Bronchial epithelial cell (primary cell): ENCODE data around the gene DALRD3. TPM values are rescaled to one million over a fixed set of nuclear protein-coding genes. Genes with fewer than 3 reads are reported as not detected.

Source experiments
- DNase-seq: peaks from one replicate; pipeline ENCODE4 v3.0.0-alpha.2; 2010; ENCODE audit warnings: low read depth
- FAIRE-seq: peaks from 2 replicates; lab custom pipeline; 2011; peaks lifted over from hg19 to GRCh38; lab: Jason Lieb, UNC
- H3K27me3 ChIP-seq: 2 replicates; pipeline ENCODE4 v1.5.1; 2011; ENCODE audit warnings: low read length; ENCODE audit not compliant: control insufficient read depth, insufficient read depth
- H3K36me3 ChIP-seq: 2 replicates; pipeline ENCODE4 v1.5.1; 2011; ENCODE audit warnings: low read length; ENCODE audit not compliant: control insufficient read depth, insufficient read depth
- H3K4me3 ChIP-seq: 2 replicates; pipeline ENCODE4 v1.5.1; 2011; ENCODE audit warnings: mild to moderate bottlenecking, low read depth, low read length, control low read depth
- CTCF ChIP-seq: IDR thresholded peaks from 2 replicates; pipeline ENCODE4 v1.5.1; 2011; ENCODE audit warnings: mild to moderate bottlenecking, moderate library complexity, low read length, control low read depth, inconsistent platforms; ENCODE audit not compliant: insufficient read depth, severe bottlenecking
- total RNA-seq: library from RNA; depleted of rRNA; stranded (reverse); fragments of >200 nt; gene quantifications from 2 replicates; pipeline ENCODE4 v1.2.1, GENCODE V29; 2014

DALRD3 gene, protein sequence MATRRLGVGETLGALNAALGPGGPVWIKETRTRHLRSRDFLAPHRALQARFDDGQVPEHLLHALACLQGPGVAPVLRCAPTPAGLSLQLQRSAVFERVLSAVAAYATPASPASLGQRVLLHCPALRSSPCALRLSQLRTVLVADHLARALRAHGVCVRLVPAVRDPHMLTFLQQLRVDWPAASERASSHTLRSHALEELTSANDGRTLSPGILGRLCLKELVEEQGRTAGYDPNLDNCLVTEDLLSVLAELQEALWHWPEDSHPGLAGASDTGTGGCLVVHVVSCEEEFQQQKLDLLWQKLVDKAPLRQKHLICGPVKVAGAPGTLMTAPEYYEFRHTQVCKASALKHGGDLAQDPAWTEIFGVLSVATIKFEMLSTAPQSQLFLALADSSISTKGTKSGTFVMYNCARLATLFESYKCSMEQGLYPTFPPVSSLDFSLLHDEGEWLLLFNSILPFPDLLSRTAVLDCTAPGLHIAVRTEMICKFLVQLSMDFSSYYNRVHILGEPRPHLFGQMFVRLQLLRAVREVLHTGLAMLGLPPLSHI
- 34.2 and 44.0 TPM in 2 replicates for total RNA-seq

DNA sequence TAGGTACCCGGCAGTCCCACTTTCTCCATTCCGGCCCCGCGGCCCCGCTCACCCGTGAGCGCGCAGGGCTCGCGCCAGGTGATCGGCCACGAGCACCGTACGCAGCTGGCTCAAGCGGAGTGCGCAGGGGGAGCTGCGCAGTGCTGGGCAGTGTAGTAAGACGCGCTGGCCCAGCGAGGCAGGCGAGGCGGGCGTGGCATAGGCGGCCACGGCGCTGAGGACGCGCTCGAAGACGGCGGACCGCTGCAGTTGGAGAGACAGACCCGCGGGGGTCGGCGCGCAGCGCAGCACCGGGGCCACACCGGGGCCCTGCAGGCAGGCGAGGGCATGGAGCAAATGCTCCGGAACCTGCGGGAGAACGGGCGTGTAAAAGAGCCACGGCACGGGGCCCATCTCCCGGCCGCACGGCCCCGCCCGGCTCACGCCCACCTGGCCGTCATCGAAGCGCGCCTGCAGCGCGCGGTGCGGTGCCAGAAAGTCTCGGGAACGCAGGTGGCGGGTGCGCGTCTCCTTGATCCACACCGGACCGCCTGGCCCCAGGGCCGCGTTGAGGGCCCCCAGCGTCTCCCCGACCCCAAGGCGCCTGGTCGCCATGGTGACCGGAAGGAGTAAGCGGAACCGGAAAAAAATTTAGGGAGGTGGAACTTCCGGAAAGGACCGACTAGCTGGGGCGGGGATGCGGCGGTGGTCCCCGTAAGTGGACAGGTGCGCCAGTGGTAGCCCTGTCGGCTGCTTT, at the start of gene DALRD3:
DALRD3 (minus strand) TSS at position 610 of the 736 bp plus-strand sequence; CDS start at position 594, 16 bp downstream.
- FAIRE-seq (no peak), DNase-seq (peak; percentile 39)
- Histone ChIP-seq H3K27me3 (no peaks in the 10 kb centered on the region), H3K36me3 (peaks cover 25% of the 10 kb centered on the region), H3K4me3 (peak within 1 kb of the TSS; percentile 79)
- no peak for TF ChIP-seq CTCF

- Histone ChIP-seq H3K27me3 (no peaks in the 10 kb centered on the region), H3K4me3 (no peak overlapping the region), H3K36me3 (peaks cover 18% of the 10 kb centered on the region)
- FAIRE-seq (no peak), DNase-seq (no peak)
- TF ChIP-seq CTCF = no peak
These were observed 39.6 kb upstream of the DALRD3 start for GRCh38 chr3:49058011-49058410.

- no peak for FAIRE-seq
- H3K4me3 ChIP-seq = no peak overlapping the region
- DNase-seq = no peak
- no peaks in the 10 kb centered on the region for H3K27me3 ChIP-seq
- TF ChIP-seq CTCF = no peak
- H3K36me3 ChIP-seq = peaks cover 19% of the 10 kb centered on the region
These were observed 38.9 kb upstream of the DALRD3 start for GRCh38 chr3:49057268-49057667.

DNA sequence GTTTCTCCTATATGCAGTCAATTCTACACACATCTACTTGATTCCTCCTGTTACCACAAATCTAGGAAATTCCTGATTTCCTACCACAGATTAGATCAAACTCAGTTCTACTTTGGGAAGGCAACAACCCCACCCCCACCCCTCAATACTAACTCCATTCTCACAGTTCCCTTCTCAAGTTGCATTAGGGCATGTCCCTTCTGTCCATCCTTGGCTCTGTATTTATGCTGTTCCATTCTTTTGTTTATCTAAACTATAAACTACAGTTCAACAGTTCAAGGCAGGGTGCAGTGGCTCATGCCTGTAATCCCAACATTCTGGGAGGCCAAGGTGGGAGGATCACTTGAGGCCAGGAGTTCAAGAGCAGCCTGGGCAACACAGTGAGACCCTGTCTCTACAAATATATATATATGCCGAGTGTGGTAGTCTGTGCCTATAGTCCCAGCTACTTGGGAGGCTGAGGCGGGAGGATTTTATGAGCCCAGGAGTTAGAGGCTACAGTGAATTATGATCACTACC, 36.0 kb upstream of the DALRD3 start:
- FAIRE-seq (no peak), DNase-seq (no peak)
- H3K27me3 ChIP-seq = no peaks in the 10 kb centered on the region
- no peak overlapping the region for H3K4me3 ChIP-seq
- peaks cover 17% of the 10 kb centered on the region for H3K36me3 ChIP-seq
- TF ChIP-seq CTCF = no peak

DNA sequence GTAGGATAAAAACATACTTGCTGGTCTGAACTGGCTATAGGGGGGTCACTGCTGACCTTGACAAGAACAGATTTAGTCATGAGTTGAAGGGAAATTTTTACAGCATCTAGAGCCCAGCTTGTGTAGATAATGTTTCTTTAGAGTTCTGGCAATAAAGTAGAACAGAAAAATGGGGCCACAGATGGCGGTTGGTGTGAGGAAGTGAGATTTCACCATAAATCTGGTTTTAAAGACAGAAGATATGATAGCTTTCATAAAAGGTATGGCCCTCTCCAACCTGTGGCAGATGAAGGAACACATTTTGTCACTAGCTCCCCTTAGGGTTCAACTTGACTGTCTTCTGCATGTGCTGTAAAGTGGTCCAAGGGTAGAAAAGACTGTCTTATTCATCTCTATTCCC, 35.2 kb upstream of the DALRD3 start:
- no peak for TF ChIP-seq CTCF
- Histone ChIP-seq H3K36me3 (peaks cover 17% of the 10 kb centered on the region), H3K4me3 (no peak overlapping the region), H3K27me3 (no peaks in the 10 kb centered on the region)
- no peak for FAIRE-seq
- no peak for DNase-seq
